Stomach (tissue), 4 donors: ENCODE measurements around the gene FBF1.

Experiments
- POLR2A ChIP-seq, 4 donors: fragments of 450-650 bp; IDR thresholded peaks; one replicate each; pipeline ENCODE4 v1.6.1; 2016; ENCODE audit warnings: antibody characterized with exemption in 4 of 4, control low read depth in 2 of 4, mild to moderate bottlenecking in 1 of 4, moderate library complexity in 1 of 4
- TF ChIP-seq, protein P1 (sequence below), 7 experiments: fragments of 450-650 bp in 4 of 7; fragments of 200-600 bp in 3 of 7; sonication (generic) in 3 of 7; IDR thresholded peaks; one replicate each; pipeline ENCODE4 v1.5.1; 2016 to 2019; ENCODE audit warnings: antibody characterized with exemption in 7 of 7, control low read depth in 2 of 7, mild to moderate bottlenecking in 1 of 7

GRCh38 chr17:75891605-75892555 lies 49.0 kb downstream of the FBF1 start:
- TF ChIP-seq, protein P1, sequence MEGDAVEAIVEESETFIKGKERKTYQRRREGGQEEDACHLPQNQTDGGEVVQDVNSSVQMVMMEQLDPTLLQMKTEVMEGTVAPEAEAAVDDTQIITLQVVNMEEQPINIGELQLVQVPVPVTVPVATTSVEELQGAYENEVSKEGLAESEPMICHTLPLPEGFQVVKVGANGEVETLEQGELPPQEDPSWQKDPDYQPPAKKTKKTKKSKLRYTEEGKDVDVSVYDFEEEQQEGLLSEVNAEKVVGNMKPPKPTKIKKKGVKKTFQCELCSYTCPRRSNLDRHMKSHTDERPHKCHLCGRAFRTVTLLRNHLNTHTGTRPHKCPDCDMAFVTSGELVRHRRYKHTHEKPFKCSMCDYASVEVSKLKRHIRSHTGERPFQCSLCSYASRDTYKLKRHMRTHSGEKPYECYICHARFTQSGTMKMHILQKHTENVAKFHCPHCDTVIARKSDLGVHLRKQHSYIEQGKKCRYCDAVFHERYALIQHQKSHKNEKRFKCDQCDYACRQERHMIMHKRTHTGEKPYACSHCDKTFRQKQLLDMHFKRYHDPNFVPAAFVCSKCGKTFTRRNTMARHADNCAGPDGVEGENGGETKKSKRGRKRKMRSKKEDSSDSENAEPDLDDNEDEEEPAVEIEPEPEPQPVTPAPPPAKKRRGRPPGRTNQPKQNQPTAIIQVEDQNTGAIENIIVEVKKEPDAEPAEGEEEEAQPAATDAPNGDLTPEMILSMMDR (IDR thresholded peaks at IDR 0.05), result no peak
- no peak for TF ChIP-seq POLR2A (IDR thresholded peaks at IDR 0.05)
